NB4 (cell line): Measurements from ENCODE around the gene ARHGAP19.

ENCODE experiments used
- CTCF ChIP-seq: IDR thresholded peaks from one replicate; pipeline ENCODE4 v1.5.1; 2012; ENCODE audit warnings: low read depth, low read length
- POLR2A ChIP-seq: IDR thresholded peaks from 2 replicates; pipeline ENCODE4 v1.6.1; 2011; ENCODE audit warnings: mild to moderate bottlenecking; ENCODE audit not compliant: insufficient read length; ENCODE audit errors: extremely low read depth

- TF ChIP-seq POLR2A (no peak), CTCF (no peak)
Observed at GRCh38 chr10:97328646-97329453, 36.4 kb upstream of the ARHGAP19 start.
